ENCODE results near the gene RELN. TPM values are rescaled to one million over a fixed set of nuclear protein-coding genes. Genes with fewer than 3 reads are reported as not detected.
"Not testable (repeated sequence)": the region's sequence is repeated elsewhere in the genome, so short reads cannot be mapped to it uniquely, and the experiment has no call there.

Gene RELN
- total RNA-seq, 2 donors from 2014 or later: not detected

- H3K4me3 Mint-ChIP-seq: no peak overlapping the region
- H3K4me1 Mint-ChIP-seq: no peaks in the 10 kb centered on the region
- no peak for ATAC-seq (replicated peaks)
- no peaks in the 10 kb centered on the region for H3K36me3 Mint-ChIP-seq (ENCODE audit: low read depth)
- no peaks in the 10 kb centered on the region for H3K27me3 Mint-ChIP-seq
- no peaks in the 10 kb centered on the region for H3K9me3 Mint-ChIP-seq
- no peak overlapping the region for H3K27ac Mint-ChIP-seq
These were observed 191.7 kb downstream of the RELN start for GRCh38 chr7:103797647-103798307.

DNA sequence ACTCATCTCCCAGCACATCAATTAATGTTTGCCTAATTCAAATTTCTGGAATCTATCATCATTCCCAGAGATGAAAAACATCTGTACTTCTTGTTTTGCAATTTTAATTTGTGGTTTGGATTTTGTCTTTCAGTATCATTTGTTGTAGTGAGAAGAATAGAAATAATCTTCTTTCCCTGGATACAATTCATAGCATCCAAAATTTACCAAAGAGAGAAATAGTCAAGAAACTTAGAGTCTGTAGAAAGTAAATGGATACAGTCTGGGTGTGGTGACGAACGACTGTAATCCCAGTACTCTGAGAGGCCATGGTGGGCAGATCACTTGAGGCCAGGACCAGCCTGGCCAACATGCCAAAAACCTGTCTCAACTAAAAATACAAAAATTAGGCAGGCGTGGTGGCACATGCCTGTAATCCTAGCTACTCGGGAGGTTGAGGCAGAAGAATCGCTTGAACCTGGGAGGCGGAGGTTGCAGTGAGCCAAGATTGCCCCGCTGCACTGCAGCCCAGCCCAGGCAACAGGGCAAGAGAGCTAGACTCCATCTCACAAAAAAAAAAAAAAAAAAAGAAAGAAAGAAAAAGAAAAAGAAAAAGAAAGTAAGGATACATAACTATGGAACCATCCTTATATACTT is 193.0 kb downstream of the RELN start:
- H3K27me3 Mint-ChIP-seq: no peaks in the 10 kb centered on the region
- no peak for ATAC-seq (replicated peaks)
- H3K36me3 Mint-ChIP-seq (ENCODE audit: low read depth): no peaks in the 10 kb centered on the region
- H3K4me1 Mint-ChIP-seq: no peaks in the 10 kb centered on the region
- H3K4me3 Mint-ChIP-seq: no peak overlapping the region
- H3K9me3 Mint-ChIP-seq: no peaks in the 10 kb centered on the region
- no peak overlapping the region for H3K27ac Mint-ChIP-seq

- Mint-ChIP-seq H3K4me1 (no peaks in the 10 kb centered on the region), H3K4me3 (no peak overlapping the region), H3K9me3 (no peaks in the 10 kb centered on the region), H3K27ac (no peak overlapping the region), H3K27me3 (no peaks in the 10 kb centered on the region), H3K36me3 (ENCODE audit: low read depth) (no peaks in the 10 kb centered on the region)
- ATAC-seq (replicated peaks): no peak
These were observed 193.7 kb downstream of the RELN start for GRCh38 chr7:103795787-103796186.

DNA sequence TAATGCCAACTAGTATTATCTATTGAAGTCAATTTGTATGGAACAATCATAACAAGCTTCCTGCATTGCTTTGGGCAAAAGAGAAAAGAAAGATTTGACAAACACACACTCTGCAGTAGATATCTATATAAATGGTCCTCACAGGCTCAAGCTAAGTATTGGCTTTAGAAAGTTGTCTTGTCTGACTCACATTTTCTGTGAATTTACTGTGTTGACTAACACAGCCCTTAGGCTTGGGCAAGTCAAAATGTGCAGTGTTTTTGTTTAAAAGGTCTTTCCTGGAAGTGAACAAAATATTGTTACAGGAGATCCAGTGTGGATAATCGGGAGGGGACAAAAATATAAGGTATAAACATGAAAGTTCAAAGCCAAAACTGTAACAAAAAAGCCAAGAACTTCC is 194.4 kb downstream of the RELN start:
- no peak for ATAC-seq (replicated peaks)
- Mint-ChIP-seq H3K4me1 (no peaks in the 10 kb centered on the region), H3K27ac (no peak overlapping the region), H3K36me3 (ENCODE audit: low read depth) (no peaks in the 10 kb centered on the region), H3K27me3 (no peaks in the 10 kb centered on the region), H3K9me3 (no peaks in the 10 kb centered on the region), H3K4me3 (no peak overlapping the region)

DNA sequence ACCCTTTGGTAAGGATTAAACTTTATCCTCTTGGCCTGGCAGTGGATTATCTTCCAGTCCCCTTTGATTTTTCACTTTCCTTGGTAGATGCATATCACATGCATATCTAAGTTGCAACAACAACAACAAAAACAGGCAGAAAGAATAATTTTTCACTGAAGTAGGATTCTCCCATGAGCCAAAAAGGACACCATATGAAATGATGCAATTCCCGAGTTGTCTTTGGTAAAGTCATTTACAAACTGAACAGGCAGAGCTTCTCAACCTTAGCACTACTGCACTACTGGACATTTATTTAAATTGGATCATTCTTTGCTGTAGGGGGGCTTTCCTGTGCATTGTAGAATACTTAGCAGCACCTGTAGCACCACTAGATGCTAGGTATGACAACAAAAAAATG is 195.0 kb downstream of the RELN start:
- Mint-ChIP-seq H3K4me1 (no peaks in the 10 kb centered on the region), H3K27me3 (no peaks in the 10 kb centered on the region), H3K4me3 (no peak overlapping the region), H3K27ac (no peak overlapping the region), H3K36me3 (ENCODE audit: low read depth) (no peaks in the 10 kb centered on the region), H3K9me3 (no peaks in the 10 kb centered on the region)
- ATAC-seq (replicated peaks): no peak

GRCh38 chr7:103793614-103794013 is 195.8 kb downstream of the RELN start:
- no peak for ATAC-seq (replicated peaks)
- H3K36me3 Mint-ChIP-seq (ENCODE audit: low read depth): no peaks in the 10 kb centered on the region

DNA sequence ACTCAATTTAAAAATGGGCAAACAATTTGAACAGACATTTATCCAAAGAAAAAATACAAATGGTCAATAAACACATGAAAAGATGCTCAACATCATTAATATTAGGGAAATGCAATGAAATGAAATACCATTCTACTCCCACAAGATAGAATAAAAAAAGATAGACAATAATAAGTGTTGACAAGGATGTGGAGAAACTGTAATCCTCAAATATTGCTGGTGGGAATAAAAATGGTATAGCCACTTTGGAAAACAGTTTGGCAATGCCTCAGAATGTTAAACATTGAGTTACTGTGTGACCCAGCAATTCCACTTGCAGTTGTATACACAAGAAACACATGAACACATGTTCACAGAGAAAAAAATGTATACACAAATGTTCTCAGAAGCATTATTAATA is 197.6 kb downstream of the RELN start:
- Mint-ChIP-seq H3K27ac (no peak overlapping the region), H3K27me3 (peaks cover 7% of the 10 kb centered on the region), H3K4me3 (no peak overlapping the region), H3K4me1 (no peaks in the 10 kb centered on the region), H3K9me3 (peaks cover 4% of the 10 kb centered on the region), H3K36me3 (ENCODE audit: low read depth) (no peaks in the 10 kb centered on the region)
- ATAC-seq (replicated peaks): no peak

More at GRCh38 chr7:103793614-103794013, 195.8 kb downstream of the RELN start:
- H3K4me3 Mint-ChIP-seq: no peak overlapping the region
- no peaks in the 10 kb centered on the region for H3K9me3 Mint-ChIP-seq
- H3K27me3 Mint-ChIP-seq: no peaks in the 10 kb centered on the region
- H3K4me1 Mint-ChIP-seq: no peaks in the 10 kb centered on the region
- no peak overlapping the region for H3K27ac Mint-ChIP-seq

DNA sequence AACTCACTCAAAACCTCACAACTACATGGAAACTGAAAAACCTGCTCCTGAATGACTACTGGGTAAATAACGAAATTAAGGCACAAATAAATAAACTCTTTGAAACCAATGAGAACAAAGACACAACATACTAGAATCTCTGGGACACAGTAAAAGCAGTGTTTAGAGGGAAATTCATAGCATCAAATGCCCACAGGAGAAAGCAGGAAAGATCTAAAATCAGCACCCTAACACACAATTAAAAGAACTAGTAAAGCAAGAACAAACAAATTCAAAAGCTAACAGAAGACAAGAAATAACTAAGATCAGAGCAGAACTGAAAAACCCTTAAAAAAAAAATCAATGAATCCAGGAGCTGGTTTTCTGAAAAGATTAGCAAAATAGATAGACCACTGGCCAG is 202.4 kb downstream of the RELN start:
- peaks cover 13% of the 10 kb centered on the region for H3K27me3 Mint-ChIP-seq
- not testable (repeated sequence) for H3K9me3 Mint-ChIP-seq; H3K4me3 Mint-ChIP-seq; H3K4me1 Mint-ChIP-seq; H3K27ac Mint-ChIP-seq; ATAC-seq (replicated peaks); H3K36me3 Mint-ChIP-seq (ENCODE audit: low read depth)

- ATAC-seq (replicated peaks): no peak
- no peak overlapping the region for H3K4me3 Mint-ChIP-seq
- no peaks in the 10 kb centered on the region for H3K36me3 Mint-ChIP-seq (ENCODE audit: low read depth)
- peaks cover 9% of the 10 kb centered on the region for H3K9me3 Mint-ChIP-seq
- no peaks in the 10 kb centered on the region for H3K4me1 Mint-ChIP-seq
- no peak overlapping the region for H3K27ac Mint-ChIP-seq
- H3K27me3 Mint-ChIP-seq: peaks cover 17% of the 10 kb centered on the region
These were observed 204.7 kb downstream of the RELN start for GRCh38 chr7:103784646-103785286.

GRCh38 chr7:103781409-103781808 is 208.0 kb downstream of the RELN start:
- Mint-ChIP-seq H3K36me3 (ENCODE audit: low read depth) (no peaks in the 10 kb centered on the region), H3K4me3 (no peak overlapping the region), H3K27me3 (peaks cover 13% of the 10 kb centered on the region), H3K4me1 (no peaks in the 10 kb centered on the region), H3K27ac (no peak overlapping the region), H3K9me3 (peaks cover under 1% of the 10 kb centered on the region)
- ATAC-seq (replicated peaks): no peak

DNA sequence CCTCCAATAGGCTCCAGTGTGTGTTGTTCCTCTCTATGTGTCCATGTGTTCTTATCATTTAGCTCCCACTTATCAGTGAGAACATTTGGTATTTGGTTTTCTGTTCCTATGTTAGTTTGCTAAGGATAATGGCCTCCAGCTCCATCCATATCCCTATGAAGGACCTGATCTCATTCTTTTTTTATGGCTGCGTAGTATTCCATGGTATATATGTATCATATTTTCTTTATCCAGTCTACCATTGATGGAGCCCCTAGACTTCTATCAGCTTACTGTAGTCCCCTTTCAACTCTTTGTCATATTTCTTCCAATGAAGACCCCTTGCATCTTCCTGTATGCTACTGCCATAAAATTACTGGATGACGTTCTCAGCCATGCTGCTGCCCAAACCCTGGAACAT is 208.9 kb downstream of the RELN start:
- not testable (repeated sequence) for H3K36me3 Mint-ChIP-seq (ENCODE audit: low read depth); H3K9me3 Mint-ChIP-seq; H3K4me1 Mint-ChIP-seq; ATAC-seq (replicated peaks); H3K27ac Mint-ChIP-seq; H3K4me3 Mint-ChIP-seq
- H3K27me3 Mint-ChIP-seq: peaks cover 13% of the 10 kb centered on the region

DNA sequence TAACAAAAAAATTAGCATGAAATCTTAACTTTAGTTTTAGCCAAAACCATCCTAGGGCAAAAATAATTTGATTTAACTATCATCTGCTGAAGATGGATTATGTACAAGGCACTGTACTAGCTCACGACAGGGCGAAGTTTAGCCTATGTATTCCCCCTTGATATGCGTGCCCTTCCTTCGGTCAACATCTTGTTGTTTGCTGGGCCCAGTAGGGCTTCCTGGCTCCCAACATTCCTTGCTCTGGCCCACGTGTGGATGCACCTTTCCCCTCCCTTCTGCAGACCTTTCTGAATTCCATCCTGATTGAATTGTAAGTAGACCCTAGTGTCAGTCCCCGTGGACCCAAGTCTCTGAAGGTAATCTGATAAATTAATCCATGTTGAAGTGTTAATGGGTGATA is 212.0 kb downstream of the RELN start:
- ATAC-seq (replicated peaks): no peak
- H3K9me3 Mint-ChIP-seq: no peaks in the 10 kb centered on the region
- H3K36me3 Mint-ChIP-seq (ENCODE audit: low read depth): no peaks in the 10 kb centered on the region
- no peaks in the 10 kb centered on the region for H3K4me1 Mint-ChIP-seq
- H3K4me3 Mint-ChIP-seq: no peak overlapping the region
- no peak overlapping the region for H3K27ac Mint-ChIP-seq
- H3K27me3 Mint-ChIP-seq: peaks cover 13% of the 10 kb centered on the region

- H3K4me3 Mint-ChIP-seq: no peak overlapping the region
- no peaks in the 10 kb centered on the region for H3K36me3 Mint-ChIP-seq (ENCODE audit: low read depth)
- H3K9me3 Mint-ChIP-seq: no peaks in the 10 kb centered on the region
- ATAC-seq (replicated peaks): no peak
- peaks cover 12% of the 10 kb centered on the region for H3K27me3 Mint-ChIP-seq
- H3K27ac Mint-ChIP-seq: no peak overlapping the region
- H3K4me1 Mint-ChIP-seq: no peaks in the 10 kb centered on the region
These were observed 215.7 kb downstream of the RELN start for GRCh38 chr7:103773726-103774125.

DNA sequence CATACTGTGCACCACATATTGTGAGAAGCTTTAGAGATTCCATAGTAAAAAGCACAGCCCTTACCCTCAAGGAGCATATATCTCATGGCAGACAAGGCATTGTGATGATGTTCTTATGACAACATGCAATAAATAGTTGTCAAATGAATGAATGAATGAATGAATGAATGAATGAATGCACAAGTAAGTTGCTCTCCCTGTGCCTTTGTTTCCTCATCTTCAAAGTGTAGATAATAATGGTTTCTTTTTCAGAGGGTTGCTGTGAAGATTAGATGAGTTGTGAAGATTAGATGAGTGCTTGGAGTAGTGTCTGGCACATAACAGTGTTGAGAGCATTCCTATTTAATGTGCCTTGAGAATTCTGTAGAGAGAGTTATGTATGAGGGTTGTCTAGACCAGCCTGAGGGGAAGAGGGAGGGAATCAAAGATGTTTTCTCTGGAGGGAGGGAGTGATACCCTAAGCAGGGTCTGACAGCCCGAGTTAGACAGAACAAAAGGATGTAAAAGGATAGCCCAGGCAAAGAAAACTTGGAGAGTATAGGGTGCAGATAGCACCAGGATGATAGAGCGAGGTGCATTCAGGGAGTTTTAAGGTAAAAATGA is 217.2 kb downstream of the RELN start:
- H3K9me3 Mint-ChIP-seq: no peaks in the 10 kb centered on the region
- no peaks in the 10 kb centered on the region for H3K4me1 Mint-ChIP-seq
- H3K4me3 Mint-ChIP-seq: no peak overlapping the region
- H3K27ac Mint-ChIP-seq: no peak overlapping the region
- no peaks in the 10 kb centered on the region for H3K36me3 Mint-ChIP-seq (ENCODE audit: low read depth)
- ATAC-seq (replicated peaks): no peak
- peaks cover 9% of the 10 kb centered on the region for H3K27me3 Mint-ChIP-seq

DNA sequence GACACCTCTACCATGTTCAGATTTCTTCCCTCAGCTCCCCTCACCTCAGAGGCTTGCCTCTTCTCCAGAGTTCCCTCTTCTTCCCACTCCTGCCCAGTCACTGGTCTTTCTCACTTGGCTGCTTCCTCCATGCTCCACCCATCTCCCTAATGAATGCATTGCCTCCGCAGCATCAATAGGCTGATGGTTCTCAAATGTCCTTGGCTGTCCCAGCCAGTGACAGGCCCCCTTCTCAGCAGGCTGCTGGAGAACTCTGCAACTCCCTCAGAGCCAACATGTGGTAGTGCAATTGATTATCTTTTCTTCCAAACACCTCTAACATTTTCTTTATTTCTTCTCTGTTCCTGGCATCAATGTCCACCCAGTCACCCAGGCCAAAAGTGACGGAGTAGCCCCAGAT is 218.2 kb downstream of the RELN start:
- peaks cover 6% of the 10 kb centered on the region for H3K27me3 Mint-ChIP-seq
- H3K4me3 Mint-ChIP-seq: no peak overlapping the region
- H3K36me3 Mint-ChIP-seq (ENCODE audit: low read depth): no peaks in the 10 kb centered on the region
- no peaks in the 10 kb centered on the region for H3K9me3 Mint-ChIP-seq
- no peak for ATAC-seq (replicated peaks)
- no peak overlapping the region for H3K27ac Mint-ChIP-seq
- no peaks in the 10 kb centered on the region for H3K4me1 Mint-ChIP-seq
